OCI-LY1 (cell line): ENCODE measurements around the gene PLK2.

ENCODE experiments used
- H2AFZ ChIP-seq: fragments of 200-600 bp; sonication (generic), shearing (Covaris generic); 2 replicates; pipeline ENCODE4 v1.6.0; 2014; ENCODE audit warnings: antibody characterized with exemption, mild to moderate bottlenecking, low read length
- H3F3A ChIP-seq: fragments of 200-600 bp; sonication (generic), shearing (Covaris generic); 2 replicates; pipeline ENCODE4 v1.6.0; 2014; ENCODE audit warnings: mild to moderate bottlenecking, antibody characterized with exemption, low read length, moderate library complexity; ENCODE audit not compliant: insufficient read depth
- H3K27ac ChIP-seq: fragments of 200-600 bp; sonication (generic); 2 replicates; pipeline ENCODE4 v1.5.1; 2014; ENCODE audit warnings: low read length, mixed run types, mild to moderate bottlenecking, low read depth; ENCODE audit not compliant: poor library complexity, severe bottlenecking
- H3K27me3 ChIP-seq: fragments of 200-600 bp; sonication (generic); 2 replicates; pipeline ENCODE4 v1.6.0; 2014; ENCODE audit warnings: antibody characterized with exemption, mild to moderate bottlenecking, low read length, moderate library complexity; ENCODE audit not compliant: insufficient read depth
- H3K36me3 ChIP-seq: fragments of 200-600 bp; sonication (generic); 2 replicates; pipeline ENCODE4 v1.6.1; 2014; ENCODE audit warnings: mild to moderate bottlenecking, antibody characterized with exemption, low read length, moderate library complexity, mixed read lengths; ENCODE audit not compliant: insufficient read depth
- H3K4me1 ChIP-seq: fragments of 200-600 bp; sonication (generic); 2 replicates; pipeline ENCODE4 v1.5.1; 2014; ENCODE audit warnings: mild to moderate bottlenecking, low read length, moderate library complexity; ENCODE audit not compliant: insufficient read depth, severe bottlenecking
- H3K4me2 ChIP-seq: fragments of 200-600 bp; sonication (generic), shearing (Covaris generic); 2 replicates; pipeline ENCODE4 v1.6.1; 2014; ENCODE audit warnings: low read length
- H3K4me3 ChIP-seq: fragments of 200-600 bp; sonication (generic); 2 replicates; pipeline ENCODE4 v1.5.1; 2014; ENCODE audit warnings: low read length, low read depth, mild to moderate bottlenecking, mixed read lengths; ENCODE audit not compliant: poor library complexity, severe bottlenecking
- H3K79me2 ChIP-seq: fragments of 200-600 bp; shearing (Covaris generic); 2 replicates; pipeline ENCODE4 v1.6.1; 2016; ENCODE audit warnings: mixed run types, low read length, mixed read lengths; ENCODE audit not compliant: insufficient read depth
- H3K9ac ChIP-seq: fragments of 200-600 bp; sonication (generic), shearing (Covaris generic); 2 replicates; pipeline ENCODE4 v1.6.1; 2014; ENCODE audit warnings: mild to moderate bottlenecking, low read length, mixed read lengths
- H3K9me2 ChIP-seq: fragments of 200-600 bp; sonication (generic), shearing (Covaris generic); 2 replicates; pipeline ENCODE4 v1.6.1; 2014; ENCODE audit warnings: low read depth, mild to moderate bottlenecking, low read length, mixed read lengths
- H3K9me3 ChIP-seq: fragments of 200-600 bp; shearing (Covaris generic); 2 replicates; pipeline ENCODE4 v1.6.1; 2014; ENCODE audit warnings: low read length, mixed read lengths
- H4K20me1 ChIP-seq: fragments of 200-600 bp; sonication (generic), shearing (Covaris generic); 2 replicates; pipeline ENCODE4 v1.6.0; 2016; ENCODE audit warnings: mild to moderate bottlenecking, low read length; ENCODE audit not compliant: insufficient read depth
- CTCF ChIP-seq: fragments of 200-600 bp; sonication (generic), shearing (Covaris generic); IDR thresholded peaks from 2 replicates; pipeline ENCODE4 v1.5.1; 2017; ENCODE audit warnings: mild to moderate bottlenecking, antibody characterized with exemption, low read length, moderate library complexity, mixed read lengths
- EZH2 ChIP-seq: fragments of 200-600 bp; sonication (generic), shearing (Covaris generic); IDR thresholded peaks from 2 replicates; pipeline ENCODE4 v1.8.0; 2017; ENCODE audit warnings: borderline replicate concordance, mixed run types, mild to moderate bottlenecking, antibody characterized with exemption, low read length, moderate library complexity, mixed read lengths

The PLK2 gene

GRCh38 chr5:58460002-58460731 lies at the start of gene PLK2:
PLK2 (minus strand) TSS chr5:58460086; CDS start chr5:58459959, 127 bp downstream.
- Histone ChIP-seq H3K4me1 (peaks cover 35% of the 10 kb centered on the region), H3K27me3 (no peaks in the 10 kb centered on the region), H2AFZ (peak within 1 kb of the TSS; percentile 29; the same call in 1 of the 2 replicates), H3K36me3 (no peaks in the 10 kb centered on the region), H3K27ac (peak within 1 kb of the TSS; percentile 60), H3K4me3 (peak within 1 kb of the TSS; percentile 63), H3K79me2 (no peaks in the 10 kb centered on the region), H3K9me2 (no peaks in the 10 kb centered on the region), H3K9me3 (no peaks in the 10 kb centered on the region), H3F3A (no peaks in the 10 kb centered on the region), H4K20me1 (no peaks in the 10 kb centered on the region), H3K9ac (peak within 1 kb of the TSS; percentile 59), H3K4me2 (peak within 1 kb of the TSS; percentile 80)
- TF ChIP-seq CTCF, result no peak
- no peak for TF ChIP-seq EZH2

- Histone ChIP-seq H3K27me3 (no peaks in the 10 kb centered on the region), H3K9ac (no peak overlapping the region), H3K9me2 (no peaks in the 10 kb centered on the region), H3K9me3 (no peaks in the 10 kb centered on the region), H3F3A (no peaks in the 10 kb centered on the region), H3K4me2 (no peak overlapping the region), H3K4me3 (no peak overlapping the region), H3K79me2 (no peaks in the 10 kb centered on the region), H3K27ac (no peak overlapping the region), H2AFZ (no peak overlapping the region), H3K36me3 (no peaks in the 10 kb centered on the region), H3K4me1 (peaks cover 3% of the 10 kb centered on the region), H4K20me1 (no peaks in the 10 kb centered on the region)
- TF ChIP-seq CTCF (no peak), EZH2 (no peak)
These were observed 47.8 kb upstream of the PLK2 start for GRCh38 chr5:58507715-58508114.

- Histone ChIP-seq H2AFZ (no peak overlapping the region), H3K36me3 (no peaks in the 10 kb centered on the region), H3K79me2 (no peaks in the 10 kb centered on the region), H3F3A (no peaks in the 10 kb centered on the region), H3K27ac (no peak overlapping the region), H3K9ac (no peak overlapping the region), H3K9me3 (no peaks in the 10 kb centered on the region), H3K9me2 (no peaks in the 10 kb centered on the region), H3K4me2 (no peak overlapping the region), H3K4me3 (no peak overlapping the region), H3K27me3 (no peaks in the 10 kb centered on the region), H3K4me1 (peaks cover 3% of the 10 kb centered on the region), H4K20me1 (no peaks in the 10 kb centered on the region)
- no peak for TF ChIP-seq EZH2
- no peak for TF ChIP-seq CTCF
These were observed 46.2 kb upstream of the PLK2 start for GRCh38 chr5:58505971-58506640.
